CD4-positive, alpha-beta T cell treated with Interleukin-6 at 100 ng/mL for 8 hours (primary cell): ENCODE data around the gene STARD8.
"Not testable (repeated sequence)": the region's sequence is repeated elsewhere in the genome, so short reads cannot be mapped to it uniquely, and the experiment has no call there.

ENCODE experiments used
- DNase-seq: peaks from one replicate; pipeline ENCODE4 v3.0.0-alpha.2; 2020; ENCODE audit warnings: mixed read lengths, low spot score

The STARD8 gene

DNA sequence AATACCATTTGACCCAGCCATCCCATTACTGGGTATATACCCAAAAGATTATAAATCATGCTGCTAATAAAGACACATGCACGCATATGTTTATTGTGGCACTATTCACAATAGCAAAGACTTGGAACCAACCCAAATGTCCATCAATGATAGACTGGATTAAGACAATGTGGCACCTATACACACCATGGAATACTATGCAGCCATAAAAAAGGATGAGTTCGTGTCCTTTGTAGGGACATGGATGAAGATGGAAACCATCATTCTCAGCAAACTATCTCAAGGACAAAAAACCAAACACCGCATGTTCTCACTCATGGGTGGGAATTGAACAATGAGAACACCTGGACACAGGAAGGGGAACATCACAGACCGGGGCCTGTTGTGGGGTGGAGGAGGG, 9.0 kb downstream of the STARD8 start:
- not testable (repeated sequence) for DNase-seq

DNA sequence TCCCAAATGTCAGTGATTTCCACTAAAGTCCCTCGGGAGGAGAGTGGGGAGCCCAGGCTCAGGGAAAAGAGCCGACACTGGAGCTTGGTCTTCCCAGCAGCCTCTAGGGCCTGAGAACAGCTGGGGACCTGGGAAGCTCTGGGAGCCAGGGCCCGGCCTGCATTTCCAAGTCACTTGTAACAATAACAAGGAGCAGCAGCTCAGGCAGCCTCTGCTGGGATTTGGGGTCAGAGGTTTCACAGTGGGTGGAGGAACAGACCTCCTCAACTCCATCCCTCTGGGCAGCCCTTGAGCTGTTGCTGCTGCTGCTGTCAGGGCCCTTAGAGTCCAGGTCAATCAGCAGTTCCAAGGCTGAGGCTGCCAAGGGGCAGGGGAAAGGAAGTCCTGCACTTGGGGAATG, 11.1 kb downstream of the STARD8 start:
- DNase-seq: no peak

DNA sequence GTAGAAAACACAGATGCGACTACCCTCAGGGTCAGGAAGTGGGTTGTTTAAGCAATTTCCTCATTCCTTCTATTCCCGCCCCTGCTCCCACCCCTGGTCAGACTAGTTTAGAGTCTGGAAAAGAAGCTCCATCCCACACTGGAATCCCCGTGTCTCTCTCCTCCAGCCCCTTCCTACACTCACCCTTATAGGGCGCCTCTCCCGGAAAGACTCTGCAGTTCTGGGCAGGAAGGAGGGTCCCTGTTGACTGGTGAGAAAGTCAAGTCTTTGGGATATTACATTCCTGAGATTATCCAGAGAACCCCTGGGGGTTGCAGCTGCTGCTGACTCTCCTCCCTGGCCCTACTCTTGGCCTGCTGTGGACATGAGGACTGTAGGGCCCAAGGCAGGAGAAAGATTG, 11.9 kb downstream of the STARD8 start:
- DNase-seq: no peak

DNA sequence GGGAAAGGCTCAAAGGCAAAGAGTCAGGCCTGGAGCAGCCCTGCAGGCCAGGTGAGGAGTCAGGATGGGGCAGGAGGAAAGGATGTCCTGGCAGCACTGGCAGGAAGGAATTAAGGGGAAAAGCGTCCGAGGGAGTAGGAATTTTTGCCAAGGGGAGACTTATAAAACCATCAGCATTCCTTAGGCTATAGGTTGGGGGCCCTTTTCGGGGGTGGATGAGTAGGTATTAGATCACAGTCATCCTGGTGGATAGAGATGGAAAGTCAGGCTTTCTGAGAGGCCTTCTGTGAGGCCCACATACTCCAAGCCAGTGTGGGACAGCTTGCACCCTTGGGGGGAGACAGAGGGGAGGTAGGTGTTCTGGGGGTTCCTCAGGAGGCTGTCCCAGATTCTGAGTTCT, 12.3 kb downstream of the STARD8 start:
- no peak for DNase-seq

DNA sequence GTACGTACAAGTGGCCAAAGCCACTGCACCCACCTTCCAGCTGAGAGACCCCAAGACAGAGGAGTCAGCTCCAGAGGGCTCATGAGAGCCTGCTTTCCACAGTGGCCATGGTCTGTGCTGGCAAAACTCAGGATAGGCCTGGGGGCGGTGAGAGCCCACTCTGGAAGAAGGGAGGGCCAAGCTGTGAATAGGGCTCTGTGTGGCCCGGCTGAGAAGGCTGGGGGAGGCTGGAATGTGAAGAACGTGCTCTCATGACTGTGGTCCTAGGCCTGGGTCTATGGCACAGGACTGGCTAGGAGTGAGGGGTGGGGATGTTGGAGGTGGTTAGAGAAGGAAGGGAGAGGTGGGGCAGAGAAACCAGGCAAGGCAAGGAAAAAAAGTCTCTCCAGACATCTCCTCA, 13.3 kb downstream of the STARD8 start:
- DNase-seq: no peak

DNA sequence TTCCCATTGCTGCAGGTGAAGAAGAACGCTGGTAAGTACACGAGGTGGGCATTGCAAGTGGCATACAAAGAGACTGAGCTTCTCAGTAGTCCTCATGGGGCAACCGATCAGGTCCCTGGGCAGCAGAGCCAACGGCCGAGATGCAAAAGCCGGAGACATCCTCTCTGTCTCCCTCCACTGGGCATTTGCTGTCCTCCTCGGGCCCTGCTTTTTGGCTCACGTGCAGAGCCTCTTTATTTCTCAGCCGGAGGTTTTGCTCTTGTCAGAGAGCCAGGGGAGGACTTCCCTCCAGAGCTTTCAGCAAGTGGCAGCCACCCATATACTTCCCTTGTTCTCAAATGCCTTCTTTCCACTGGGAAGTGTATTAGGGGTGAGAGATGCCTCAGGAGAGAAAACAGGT, 18.0 kb downstream of the STARD8 start:
- DNase-seq: no peak

DNA sequence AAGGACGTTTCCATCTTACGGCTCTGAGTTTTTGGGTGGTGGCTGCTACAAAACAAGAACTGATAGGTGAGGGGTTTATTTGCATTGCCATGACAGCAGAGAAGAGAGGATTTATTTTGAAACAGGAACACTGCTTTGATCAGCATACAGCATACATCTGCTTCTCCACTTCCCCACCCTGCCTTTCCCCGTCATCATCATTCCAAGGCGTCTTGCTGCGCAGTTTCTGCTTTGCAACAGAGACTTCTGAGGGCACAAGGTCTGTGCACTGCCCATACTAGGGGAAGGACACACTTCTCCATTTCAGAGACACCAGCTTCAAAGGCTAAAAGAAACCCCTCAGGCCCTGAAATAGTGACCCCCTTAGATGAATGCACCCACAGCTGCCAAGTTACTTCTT, 19.1 kb downstream of the STARD8 start:
- no peak for DNase-seq

DNA sequence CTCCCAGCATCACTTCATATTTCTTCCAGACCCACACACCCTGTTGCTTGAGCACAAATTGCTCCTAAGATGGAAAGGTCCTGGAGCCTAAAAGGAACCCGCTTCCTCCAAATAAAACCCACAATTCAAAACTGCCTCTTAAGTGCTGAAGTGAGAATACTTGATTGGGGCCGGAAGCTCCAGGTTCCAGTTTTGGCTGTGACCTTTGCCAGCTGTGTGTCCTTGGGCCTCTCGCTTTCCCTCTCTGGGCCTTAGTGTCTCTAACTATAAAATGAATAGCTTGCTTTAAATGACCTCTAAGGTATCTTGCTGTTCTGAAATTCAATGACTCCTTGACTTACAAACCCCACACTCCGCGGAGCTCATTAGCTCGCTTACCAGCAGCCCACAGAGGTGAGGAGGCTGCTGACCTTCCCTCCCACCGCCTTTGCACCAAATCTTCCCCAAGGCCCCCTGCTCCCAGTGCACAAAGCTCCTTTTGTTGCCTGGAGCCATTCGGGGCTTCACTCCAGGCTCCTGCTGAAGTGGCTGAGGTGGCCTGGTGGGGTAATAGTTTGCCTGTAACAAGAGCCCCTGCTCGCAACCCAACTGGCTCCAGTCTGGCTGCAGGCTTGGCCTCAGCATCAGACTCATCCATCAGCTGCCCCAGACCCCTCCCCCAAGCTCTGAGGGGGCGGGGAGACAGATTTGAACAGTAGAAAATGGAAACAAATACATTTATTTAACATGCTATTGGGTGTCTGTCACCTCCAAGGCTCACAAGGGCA, 21.8 kb downstream of the STARD8 start:
- no peak for DNase-seq

DNA sequence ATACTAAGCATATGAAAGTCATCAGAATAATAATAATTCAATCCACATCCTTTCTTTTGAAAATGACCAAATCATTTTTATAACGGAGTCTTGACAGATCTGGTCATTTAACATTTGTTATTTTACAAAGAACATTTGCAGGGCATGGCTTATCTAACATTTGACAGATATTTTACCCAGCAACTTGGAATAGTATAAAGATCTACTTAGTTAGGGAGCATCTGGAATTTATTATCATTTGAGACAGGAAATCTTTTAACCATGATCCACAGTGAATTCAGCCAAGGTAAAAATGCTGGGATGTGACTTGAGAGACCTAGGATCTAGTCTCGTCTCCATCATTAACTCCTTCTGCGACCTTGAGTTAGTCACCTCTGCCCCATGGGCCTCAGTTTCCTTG, 22.4 kb downstream of the STARD8 start:
- no peak for DNase-seq

DNA sequence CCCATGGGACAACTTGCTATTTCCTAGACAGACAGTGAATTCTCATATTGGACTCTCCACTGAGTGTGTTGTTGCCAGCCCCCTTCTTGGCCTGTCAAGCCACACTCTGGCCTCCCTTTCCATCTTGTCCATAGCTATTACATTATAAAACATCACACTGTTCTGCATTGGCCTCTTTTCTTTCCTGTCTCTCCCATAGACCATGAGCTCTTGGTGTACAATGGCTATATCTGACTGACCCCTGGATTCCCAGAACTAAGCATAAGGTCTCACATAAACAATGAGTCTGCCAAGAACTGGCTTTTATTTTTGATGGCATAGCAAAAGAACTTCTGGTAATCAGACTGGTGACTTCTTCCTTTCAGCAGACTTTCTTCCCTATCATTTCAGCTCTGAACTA, 23.8 kb downstream of the STARD8 start:
- no peak for DNase-seq

DNA sequence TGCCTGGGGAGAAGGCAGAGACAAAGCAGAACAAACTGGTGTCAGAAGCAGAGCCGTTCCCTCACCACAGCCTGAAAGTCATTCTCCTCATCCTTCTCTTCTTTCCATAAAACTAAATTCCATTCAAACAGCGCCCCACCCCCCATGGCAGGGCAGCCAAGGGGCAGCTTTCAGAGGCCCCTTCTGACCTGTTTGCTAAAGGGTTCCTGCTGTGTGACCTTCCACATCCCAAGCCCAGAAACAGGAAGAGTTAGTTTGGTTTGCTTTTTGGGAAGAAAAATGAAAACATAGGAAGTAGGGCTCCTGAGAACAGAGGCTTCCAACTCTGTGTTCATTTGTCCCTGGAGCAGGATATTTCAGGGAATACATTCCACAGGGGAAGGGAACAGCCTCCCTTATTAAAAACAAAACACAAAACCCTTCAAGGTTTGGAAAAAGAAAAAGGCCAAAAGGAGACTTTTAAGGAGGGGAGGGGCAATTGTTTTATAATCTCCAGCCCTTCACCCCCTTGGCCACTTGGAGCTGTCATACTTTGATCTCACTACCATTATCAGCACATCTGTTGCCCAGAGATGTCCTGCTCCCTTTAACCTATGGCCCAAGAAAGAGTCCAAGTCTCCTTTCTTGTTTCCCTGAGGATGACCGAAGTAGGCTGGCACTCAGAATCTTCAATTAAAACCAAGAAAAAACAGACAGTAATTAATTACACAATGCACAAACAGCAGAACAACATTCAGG, 25.3 kb downstream of the STARD8 start:
- DNase-seq: no peak

DNA sequence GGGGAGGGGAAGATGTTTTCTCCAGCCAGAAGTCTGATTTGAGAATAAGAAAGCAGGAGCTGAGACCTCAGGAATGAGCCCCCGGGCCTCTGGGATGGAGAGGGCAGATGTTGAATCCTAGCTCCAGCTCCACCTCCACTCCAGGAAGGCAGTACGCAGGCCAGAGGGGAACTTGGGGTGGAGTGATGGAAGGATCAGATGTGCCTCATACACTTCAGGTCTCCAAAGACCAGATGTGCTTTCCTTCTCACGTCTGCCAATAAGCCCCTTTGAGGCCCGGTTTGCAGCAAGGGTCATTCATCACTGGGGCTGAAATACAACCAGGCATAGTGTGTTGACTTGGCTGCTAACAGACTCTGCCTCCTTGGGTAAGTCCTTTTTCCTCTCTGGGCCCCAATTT, 28.1 kb downstream of the STARD8 start:
- DNase-seq: no peak

DNA sequence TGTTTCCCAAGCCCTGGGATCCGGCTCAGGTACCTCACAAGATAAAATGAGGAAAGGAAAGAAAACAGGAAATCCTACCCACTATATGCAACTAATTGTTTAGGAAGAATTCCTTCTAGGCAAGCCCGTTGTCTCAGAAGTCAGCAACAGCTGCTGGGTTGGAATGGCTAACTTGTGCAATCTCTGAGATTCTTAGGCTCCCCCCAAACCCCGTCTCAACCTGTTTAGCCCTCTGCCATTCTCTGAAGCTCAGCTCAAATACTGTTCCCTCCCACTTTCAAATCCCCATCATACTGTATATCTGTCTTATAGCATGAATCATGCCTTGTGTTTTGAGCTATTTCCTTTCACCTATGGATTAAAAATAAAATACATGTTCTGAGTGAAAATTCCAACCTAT, 28.9 kb downstream of the STARD8 start:
- DNase-seq: no peak

DNA sequence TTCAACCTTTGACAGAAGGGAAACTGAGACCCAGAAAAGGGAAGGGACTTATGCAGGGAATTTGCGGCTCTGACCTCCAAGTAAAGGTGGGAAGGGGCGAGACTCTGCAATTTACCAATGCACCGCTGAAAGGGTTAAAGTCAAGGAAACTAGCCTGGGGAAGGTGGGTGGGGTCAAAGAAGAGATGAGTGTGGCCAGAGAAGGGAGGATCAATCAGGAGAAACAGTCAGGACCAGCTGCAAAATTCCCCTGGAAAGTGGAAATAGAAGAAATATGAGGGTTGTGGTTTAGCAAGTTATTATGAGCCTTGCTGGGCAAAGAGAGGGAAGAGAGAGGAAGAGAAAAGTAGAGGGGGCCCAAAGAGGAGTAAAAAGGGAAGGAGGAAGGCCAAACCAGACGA, 30.5 kb downstream of the STARD8 start:
- no peak for DNase-seq

DNA sequence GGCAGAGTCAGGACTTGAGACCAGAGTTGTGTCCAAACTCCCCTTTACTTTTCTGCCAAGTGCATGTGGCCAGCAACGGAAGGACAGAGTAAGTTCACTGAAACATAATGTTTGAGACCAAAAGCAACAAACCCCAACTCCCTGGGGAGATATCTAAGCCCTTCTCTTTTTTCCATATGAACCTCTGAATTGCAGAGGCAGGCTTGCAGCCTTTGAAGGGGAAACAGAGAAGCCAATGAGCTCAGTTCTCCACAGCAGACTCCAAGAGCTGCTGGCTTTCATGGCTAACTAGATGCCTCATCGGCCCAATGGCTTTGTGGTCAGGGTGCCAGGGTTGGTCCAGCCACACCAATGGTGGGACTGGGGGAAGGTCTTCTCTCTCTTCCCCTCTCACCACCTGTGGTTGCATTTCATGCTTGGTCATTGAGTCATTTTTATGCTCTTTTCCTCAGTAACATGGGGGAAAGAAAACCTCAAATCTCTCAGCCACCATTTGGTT, 34.0 kb downstream of the STARD8 start:
- DNase-seq: no peak

DNA sequence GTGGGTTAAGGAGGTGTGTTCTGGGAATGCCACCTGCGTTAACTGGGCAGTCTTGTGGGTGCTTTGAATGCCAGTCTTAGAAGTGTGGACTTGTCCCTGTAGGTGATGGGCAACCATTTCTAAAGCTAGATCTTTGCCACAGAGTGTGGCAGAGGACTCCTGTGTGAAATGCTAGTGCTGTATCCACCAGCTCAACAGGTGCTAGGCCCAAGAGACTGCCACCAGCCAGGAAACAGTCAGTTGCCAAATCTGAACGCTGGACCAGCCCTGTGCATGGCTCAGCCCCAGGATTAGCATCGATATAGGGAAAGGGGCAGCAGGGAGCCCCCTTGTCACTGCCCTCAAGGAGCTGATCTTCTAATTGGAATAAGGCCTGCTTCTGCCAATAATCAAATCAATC, 35.3 kb downstream of the STARD8 start:
- no peak for DNase-seq

DNA sequence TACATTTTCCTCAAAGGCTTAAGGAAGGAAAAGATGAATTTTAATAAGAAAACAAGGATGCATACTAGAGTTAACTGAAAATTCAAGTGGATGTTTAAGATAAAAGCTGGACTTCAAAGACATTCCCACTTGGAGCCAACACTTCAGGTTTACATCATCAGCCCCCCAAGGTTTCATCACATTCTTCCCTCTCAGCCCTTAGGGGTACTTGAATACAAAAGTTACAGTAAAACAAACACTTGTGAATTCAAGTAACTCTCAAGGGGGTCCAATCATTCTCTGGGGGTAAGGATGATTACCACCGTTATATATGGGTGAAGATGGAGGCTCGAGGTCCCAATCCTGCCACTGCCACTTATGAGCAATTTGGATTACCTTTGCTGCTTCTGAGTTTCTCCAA, 36.1 kb downstream of the STARD8 start:
- no peak for DNase-seq

DNA sequence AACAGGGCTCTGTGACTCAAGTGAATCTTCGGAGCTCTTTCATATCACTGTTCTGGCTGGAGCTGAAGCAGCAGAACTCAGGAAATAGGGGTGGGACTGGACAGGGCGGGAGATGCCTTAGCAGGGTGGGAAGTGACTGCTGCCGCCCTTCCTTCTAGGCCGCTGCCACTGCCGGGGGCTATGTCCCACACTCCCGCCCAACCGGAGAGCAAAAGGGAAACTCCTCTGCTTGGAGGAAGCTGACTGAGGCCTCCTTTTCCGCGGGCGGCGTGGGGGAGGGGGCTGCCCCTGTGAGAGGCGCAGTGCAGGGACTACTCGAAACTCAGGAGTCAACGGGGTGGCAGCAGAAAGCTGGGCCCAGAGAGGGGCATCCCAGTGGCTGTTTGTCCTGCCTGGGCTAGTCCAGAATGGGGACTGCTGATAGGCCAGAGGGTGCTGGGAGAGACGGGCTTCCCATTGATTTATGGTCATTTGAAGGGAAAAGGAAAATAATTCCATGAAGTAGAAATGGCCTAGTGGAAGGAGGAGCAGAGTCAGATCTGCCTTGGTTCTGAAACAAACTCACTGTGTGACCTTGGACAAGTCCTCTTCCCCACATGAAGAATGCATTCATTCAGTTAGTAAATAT, 36.9 kb downstream of the STARD8 start:
- no peak for DNase-seq

DNA sequence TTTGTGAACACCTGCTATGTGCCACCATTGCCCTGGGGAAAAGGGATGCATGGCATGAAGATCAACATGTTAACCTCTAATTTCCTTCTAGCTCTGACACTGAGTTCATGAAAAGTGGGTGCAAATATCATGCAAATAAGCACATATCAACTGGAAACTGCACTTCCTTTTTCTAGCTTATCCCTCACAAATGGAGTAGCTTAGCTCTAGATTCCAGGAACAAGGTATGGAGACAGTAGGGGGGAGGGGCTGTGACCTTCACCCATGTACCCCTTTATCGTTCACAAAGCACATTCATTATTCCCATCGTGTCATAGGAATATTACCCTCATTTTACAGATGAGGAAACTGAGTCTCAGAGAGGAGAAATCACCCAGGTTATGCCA, 37.4 kb downstream of the STARD8 start:
- DNase-seq: no peak

DNA sequence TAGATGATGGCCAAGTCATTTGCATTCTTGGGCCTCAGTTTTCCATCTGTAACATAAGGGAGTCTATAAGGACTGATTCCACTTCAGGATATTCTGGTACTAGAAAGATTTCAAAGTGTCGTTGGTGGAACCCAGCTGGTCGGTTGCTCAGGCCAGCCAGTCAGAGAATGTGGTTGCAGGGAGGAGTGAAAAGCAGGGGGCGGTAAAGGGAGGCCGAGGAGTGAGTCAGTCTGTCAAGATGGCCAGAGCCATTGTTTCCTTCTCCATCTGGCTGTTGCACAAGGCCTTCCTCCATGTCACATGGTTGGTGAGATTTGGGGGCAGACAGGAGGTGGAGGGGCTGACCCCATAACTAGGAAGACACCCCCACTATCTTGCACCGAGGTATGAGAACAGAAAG, 38.2 kb downstream of the STARD8 start:
- no peak for DNase-seq

DNA sequence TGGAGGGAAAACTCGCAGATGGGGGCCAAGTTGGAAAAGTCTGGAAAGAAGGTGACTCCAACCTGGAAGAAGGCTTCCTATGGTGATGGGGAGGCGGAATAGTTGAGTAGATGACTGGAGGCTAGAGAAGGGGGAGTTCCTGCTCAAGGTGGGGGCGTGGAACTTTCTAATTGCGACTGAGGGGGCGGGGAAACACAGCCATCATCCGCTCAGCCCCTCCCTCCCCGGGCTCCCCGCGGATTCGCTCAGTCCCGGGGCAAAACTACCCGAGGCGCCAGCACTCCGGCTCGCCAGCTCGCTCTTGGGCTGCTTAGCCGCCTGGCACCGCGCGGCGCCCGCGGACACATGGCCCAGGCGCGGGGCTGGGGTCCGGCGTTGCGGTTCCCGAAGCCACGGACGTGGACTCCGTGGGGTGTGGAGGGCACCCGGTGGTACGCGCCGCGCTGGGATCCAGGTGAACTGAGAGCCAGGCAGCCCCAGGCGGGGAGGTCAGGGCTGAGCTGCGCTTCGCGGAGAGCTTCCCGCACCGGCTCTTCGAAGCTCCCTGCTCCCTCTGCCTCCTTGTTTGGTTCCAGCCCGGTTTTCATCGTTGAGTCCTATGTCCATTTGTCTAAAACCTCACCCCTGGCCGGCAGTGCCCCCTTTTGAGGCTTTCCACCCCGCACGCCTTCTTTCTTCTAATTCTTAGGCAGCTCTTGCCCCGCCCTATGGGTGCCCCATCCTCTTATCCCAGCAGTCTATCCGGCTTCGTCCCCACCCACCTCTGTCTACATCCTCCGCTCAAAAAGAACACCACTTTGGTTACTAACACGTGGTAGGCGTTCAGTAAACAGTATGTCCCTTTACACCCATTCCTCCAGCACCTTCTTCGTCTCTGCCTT, 38.9 kb downstream of the STARD8 start:
- no peak for DNase-seq

DNA sequence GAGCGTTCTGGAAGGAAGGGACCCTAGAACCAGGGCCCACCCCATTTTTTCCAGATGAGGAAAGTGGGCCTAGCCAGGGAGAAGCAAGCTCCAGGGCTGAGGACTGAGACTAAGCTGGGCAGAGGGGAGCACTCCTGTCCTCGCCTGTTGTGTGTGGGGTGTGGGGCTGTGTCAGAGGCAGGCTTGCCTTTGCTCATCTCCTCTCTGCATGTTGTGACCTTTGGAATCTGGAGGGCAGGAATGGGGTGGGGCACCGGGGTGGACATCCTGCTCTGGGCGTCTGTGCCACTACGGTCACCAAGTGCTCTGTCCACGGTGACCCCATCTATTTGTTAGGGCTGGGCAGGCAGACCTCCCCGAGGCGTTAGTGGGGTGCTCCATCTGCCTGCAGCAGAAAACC, 41.5 kb downstream of the STARD8 start:
- DNase-seq: not testable (repeated sequence)
